Ascending aorta (tissue), 2 donors: ENCODE measurements around the gene MRTO4. TPM values are rescaled to one million over a fixed set of nuclear protein-coding genes. Genes with fewer than 3 reads are reported as not detected.

Experiments used
- DNase-seq, 2 donors: peaks; one replicate each; pipeline ENCODE4 v3.0.0-alpha.2; 2019; ENCODE audit warnings: low spot score in 2 of 2
- H3K27ac ChIP-seq, 2 donors: fragments of 200-600 bp; sonication (generic); one replicate each; pipeline ENCODE4 v1.5.1; 2016 to 2017; ENCODE audit warnings: mild to moderate bottlenecking in 1 of 2
- H3K27me3 ChIP-seq: fragments of 200-600 bp; sonication (generic); one replicate; pipeline ENCODE4 v1.5.1; 2017
- H3K36me3 ChIP-seq, 2 donors: fragments of 200-600 bp; sonication (generic); one replicate each; pipeline ENCODE4 v1.5.1; 2016
- H3K4me1 ChIP-seq, 2 donors: fragments of 200-600 bp; sonication (generic); one replicate each; pipeline ENCODE4 v1.5.1; 2016 to 2017; ENCODE audit warnings: mild to moderate bottlenecking in 1 of 2
- H3K4me3 ChIP-seq, 2 donors: fragments of 200-600 bp; sonication (generic); one replicate each; pipeline ENCODE4 v1.5.1; 2016 to 2017; ENCODE audit warnings: mild to moderate bottlenecking in 1 of 2
- H3K9me3 ChIP-seq, 2 donors: fragments of 200-600 bp; sonication (generic); one replicate each; pipeline ENCODE4 v1.5.1; 2016
- intact Hi-C: fragments of 100-400 bp; cut with DNase I; formaldehyde crosslinking; loops from one replicate; pipeline ENCODE4 v1.15.1; 2023
- total RNA-seq: library from RNA; depleted of rRNA; stranded (reverse); fragments of >200 nt; gene quantifications from one replicate; pipeline ENCODE4 v1.1.0, GENCODE V29; 2016
- TF ChIP-seq, protein P1 (sequence below), 3 experiments: fragments of 200-600 bp in 2 of 3; fragments of 450-650 bp in 1 of 3; sonication (generic) in 2 of 3; IDR thresholded peaks; one replicate each; pipeline ENCODE4 v1.5.1; 2016 to 2019; ENCODE audit warnings: antibody characterized with exemption in 3 of 3, mild to moderate bottlenecking in 1 of 3, moderate library complexity in 1 of 3

The MRTO4 gene
- total RNA-seq, 1 donor from 2014 or later: 13.4 TPM

DNA sequence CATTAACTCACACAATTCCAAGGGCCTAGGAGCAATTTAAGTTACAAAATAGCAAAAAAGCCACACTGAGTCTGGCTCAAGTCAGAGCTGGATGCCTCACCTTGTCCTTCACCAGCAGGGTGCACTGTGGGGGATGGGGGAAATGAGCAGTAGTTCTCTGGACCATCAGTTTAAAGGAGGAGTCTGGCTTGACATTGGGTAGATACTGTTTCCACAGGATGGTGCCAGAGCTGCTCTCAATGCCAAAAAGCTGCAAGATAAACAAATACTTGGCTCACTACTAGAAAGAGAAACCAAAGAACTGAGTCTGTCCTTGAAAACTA lies 19.1 kb upstream of the MRTO4 start:
- intact Hi-C loops: loop anchor here (10.0 kb wide), 1 partner anchor 58 kb away; no protein-coding TSS in a partner anchor
- Histone ChIP-seq H3K27me3 (no peaks in the 10 kb centered on the region), H3K27ac (no peak overlapping the region), H3K36me3 (peaks cover 77 to 96% of the 10 kb centered on the region in 2 donors), H3K4me3 (no peak overlapping the region), H3K9me3 (no peaks in the 10 kb centered on the region), H3K4me1 (no peaks in the 10 kb centered on the region)
- DNase-seq: peak in 1 of 2 donors; percentile 8
- TF ChIP-seq, protein P1, sequence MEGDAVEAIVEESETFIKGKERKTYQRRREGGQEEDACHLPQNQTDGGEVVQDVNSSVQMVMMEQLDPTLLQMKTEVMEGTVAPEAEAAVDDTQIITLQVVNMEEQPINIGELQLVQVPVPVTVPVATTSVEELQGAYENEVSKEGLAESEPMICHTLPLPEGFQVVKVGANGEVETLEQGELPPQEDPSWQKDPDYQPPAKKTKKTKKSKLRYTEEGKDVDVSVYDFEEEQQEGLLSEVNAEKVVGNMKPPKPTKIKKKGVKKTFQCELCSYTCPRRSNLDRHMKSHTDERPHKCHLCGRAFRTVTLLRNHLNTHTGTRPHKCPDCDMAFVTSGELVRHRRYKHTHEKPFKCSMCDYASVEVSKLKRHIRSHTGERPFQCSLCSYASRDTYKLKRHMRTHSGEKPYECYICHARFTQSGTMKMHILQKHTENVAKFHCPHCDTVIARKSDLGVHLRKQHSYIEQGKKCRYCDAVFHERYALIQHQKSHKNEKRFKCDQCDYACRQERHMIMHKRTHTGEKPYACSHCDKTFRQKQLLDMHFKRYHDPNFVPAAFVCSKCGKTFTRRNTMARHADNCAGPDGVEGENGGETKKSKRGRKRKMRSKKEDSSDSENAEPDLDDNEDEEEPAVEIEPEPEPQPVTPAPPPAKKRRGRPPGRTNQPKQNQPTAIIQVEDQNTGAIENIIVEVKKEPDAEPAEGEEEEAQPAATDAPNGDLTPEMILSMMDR (IDR thresholded peaks at IDR 0.05): no peak

DNA sequence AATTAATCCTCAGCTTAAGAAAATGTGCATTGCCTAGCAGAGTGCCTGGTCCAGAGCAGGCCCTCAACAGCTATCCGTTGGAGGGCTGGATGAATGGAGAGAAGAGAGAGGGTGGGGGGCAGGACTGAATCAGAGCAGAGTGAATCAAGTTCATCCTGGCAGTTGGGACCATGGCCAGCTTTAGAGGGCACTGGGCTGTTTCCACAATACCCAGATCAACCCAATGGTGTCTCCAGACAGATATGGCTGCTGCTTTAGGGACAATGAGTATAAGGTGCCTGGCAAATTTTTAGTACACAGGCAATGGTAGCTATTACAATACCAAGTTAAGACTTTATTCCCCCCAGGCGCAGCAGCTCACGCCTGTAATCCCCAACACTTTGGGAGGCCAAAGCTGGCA lies 17.4 kb upstream of the MRTO4 start:
- TF ChIP-seq, protein P1 (IDR thresholded peaks at IDR 0.05): no peak
- Histone ChIP-seq H3K27me3 (no peaks in the 10 kb centered on the region), H3K4me1 (no peaks in the 10 kb centered on the region), H3K36me3 (peaks cover 86 to 100% of the 10 kb centered on the region in 2 donors), H3K4me3 (no peak overlapping the region), H3K27ac (no peak overlapping the region), H3K9me3 (no peaks in the 10 kb centered on the region)
- intact Hi-C loops: loop anchor here (10.0 kb wide), 1 partner anchor 59 kb away; no protein-coding TSS in a partner anchor
- DNase-seq: no peak

DNA sequence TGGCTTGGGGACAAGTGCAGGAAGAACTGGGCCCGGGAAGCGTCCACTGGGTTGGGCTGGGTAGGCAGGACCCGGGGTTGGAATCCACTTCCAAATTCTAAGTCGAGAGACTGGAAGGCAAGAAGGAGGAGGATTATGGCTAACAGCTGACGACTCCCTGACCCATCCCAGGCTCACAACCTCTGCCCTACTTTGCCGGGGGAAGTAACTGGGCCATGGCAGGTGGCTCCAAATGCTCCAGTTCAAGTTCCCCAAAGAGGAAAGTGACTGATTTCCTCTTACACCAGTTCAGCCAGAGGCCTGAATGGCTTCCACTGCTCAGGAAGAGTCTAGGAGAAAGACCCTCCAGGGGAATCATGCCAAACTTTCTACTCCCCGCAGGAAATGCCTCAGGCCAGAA lies 11.7 kb upstream of the MRTO4 start:
- Histone ChIP-seq H3K27ac (no peak overlapping the region), H3K9me3 (no peaks in the 10 kb centered on the region), H3K4me1 (no peaks in the 10 kb centered on the region), H3K27me3 (no peaks in the 10 kb centered on the region), H3K36me3 (peaks cover 75 to 96% of the 10 kb centered on the region in 2 donors), H3K4me3 (no peak overlapping the region)
- intact Hi-C loops: loop anchor here (5.0 to 10.0 kb wide), 2 partner anchors 33 to 65 kb away; no protein-coding TSS in a partner anchor
- DNase-seq: no peak
- TF ChIP-seq, protein P1 (IDR thresholded peaks at IDR 0.05): no peak

DNA sequence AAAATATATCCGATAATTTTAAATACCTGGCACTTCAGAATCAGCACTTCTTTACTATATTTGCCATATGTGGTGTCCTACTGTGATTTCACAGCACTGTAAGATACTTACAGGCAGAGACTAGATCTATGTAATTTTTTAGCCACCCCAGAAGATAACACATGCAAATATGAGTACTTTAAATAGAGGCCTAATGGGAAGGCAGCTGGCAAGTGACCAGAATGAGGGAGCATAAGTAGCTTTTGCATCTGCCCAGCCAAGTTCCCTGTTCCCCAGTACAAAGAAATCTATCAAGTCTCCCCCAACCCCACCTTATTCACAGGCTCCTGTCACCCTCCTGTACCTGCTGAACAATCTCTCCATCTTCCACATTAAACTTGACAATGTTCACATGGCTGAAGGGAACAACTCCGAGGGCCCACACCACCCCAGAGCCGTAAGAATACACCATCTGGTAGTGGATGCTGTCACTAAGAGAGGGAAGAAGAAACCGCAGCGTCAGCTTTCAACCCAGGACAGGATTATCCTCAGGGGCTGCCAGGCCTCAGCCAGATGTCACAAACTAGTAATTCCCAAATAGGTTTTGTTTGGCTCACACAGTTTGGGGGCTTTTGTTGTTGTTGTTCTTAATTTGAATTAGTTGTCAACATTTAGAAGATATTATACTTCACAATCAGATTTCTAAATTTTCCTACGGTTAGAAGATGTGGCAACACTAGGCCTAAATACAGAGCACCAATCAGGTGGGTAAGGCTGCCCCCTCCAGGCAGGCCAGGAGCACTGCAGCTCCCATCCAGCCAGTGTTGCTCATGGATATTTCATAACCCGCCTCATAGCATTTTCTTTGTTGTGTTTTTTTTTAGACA lies 10.7 kb upstream of the MRTO4 start:
- Histone ChIP-seq H3K9me3 (no peaks in the 10 kb centered on the region), H3K4me3 (no peak overlapping the region), H3K4me1 (no peaks in the 10 kb centered on the region), H3K27ac (no peak overlapping the region), H3K36me3 (peaks cover 64 to 88% of the 10 kb centered on the region in 2 donors), H3K27me3 (no peaks in the 10 kb centered on the region)
- DNase-seq: peak in 1 of 2 donors; percentile 80
- intact Hi-C loops: loop anchor here (5.0 kb wide), 1 partner anchor 34 kb away; no protein-coding TSS in a partner anchor
- TF ChIP-seq, protein P1 (IDR thresholded peaks at IDR 0.05): peak; percentile 73 to 97 (median 95)

DNA sequence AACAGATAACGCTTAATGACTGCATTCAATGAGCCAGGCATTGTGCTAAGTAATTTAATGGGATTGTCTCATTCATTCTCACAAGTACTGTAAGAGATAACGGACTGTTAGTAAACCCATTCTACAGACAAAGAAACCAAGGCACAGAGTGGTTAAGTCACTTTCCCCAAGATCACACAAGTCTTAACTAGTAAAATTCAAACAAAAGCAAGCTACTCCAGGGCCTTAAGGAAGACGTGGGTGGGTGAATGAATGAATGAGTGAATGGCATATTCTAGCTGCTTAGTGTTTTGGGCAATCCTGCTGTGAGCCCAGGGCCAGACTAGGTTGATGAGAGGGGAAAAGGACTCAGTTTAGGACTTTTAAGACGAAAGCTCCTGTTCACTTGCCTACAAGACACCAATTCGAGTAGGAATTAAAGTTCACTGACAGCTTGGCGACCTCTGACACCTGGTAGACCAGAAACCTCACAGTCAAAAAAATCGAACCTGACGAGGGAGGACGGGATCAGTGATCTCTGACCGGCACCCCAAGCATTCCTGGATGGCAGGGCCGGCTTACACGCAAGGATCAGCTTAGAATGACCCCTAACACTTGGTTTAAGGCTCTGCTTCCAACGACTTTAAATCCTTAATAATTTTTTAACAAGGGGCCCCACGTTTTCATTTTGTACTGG lies 838 bp upstream of the MRTO4 start:
- intact Hi-C loops: loop anchor here (5.0 kb wide), 1 partner anchor 402 kb away; no protein-coding TSS in a partner anchor

More for the DNA sequence above, 838 bp upstream of the MRTO4 start:
- Histone ChIP-seq H3K4me1 (peaks cover 9 to 29% of the 10 kb centered on the region in 2 donors), H3K9me3 (no peaks in the 10 kb centered on the region), H3K36me3 (peaks cover 0 to 5% of the 10 kb centered on the region in 2 donors), H3K27me3 (no peaks in the 10 kb centered on the region), H3K27ac (peak overlapping the region; percentile 85 to 94), H3K4me3 (peak overlapping the region; percentile 84 to 91)
- TF ChIP-seq, protein P1 (IDR thresholded peaks at IDR 0.05): no peak
- no peak for DNase-seq
